H1 (cell line): ENCODE results near the gene C22orf31. TPM values are rescaled to one million over a fixed set of nuclear protein-coding genes. Genes with fewer than 3 reads are reported as not detected.

Source experiments
- CTCF ChIA-PET: fragments of 300-600 bp; sonication (Branson Sonifier 250); formaldehyde crosslinking; loops from one replicate; lab custom pipeline; 2021; ENCODE audit not compliant: partially characterized antibody; lab: Charles Lee
- POLR2A ChIA-PET: fragments of 300-600 bp; sonication (Branson Sonifier 250); formaldehyde crosslinking; loops from one replicate; lab custom pipeline; 2021; ENCODE audit warnings: inconsistent platforms; ENCODE audit not compliant: partially characterized antibody; lab: Charles Lee
- DNase-seq, 2 experiments: peaks; one replicate each; pipeline versions ENCODE4 v3.0.0 to v3.0.0-alpha.2; 2010 to 2022; ENCODE audit warnings: low spot score in 2 of 2, low read depth in 1 of 2, mixed read lengths in 1 of 2
- FAIRE-seq: peaks from 2 replicates; lab custom pipeline; 2011; peaks lifted over from hg19 to GRCh38; lab: Jason Lieb, UNC
- H2AFZ ChIP-seq: 2 replicates; pipeline ENCODE4 v1.8.1; 2012; ENCODE audit warnings: low read length, inconsistent platforms
- H2AK5ac ChIP-seq: 2 replicates; pipeline ENCODE4 v1.6.1; 2013; ENCODE audit warnings: low read depth, low read length
- H2BK120ac ChIP-seq: replicated peaks from 2 replicates; pipeline ENCODE3; 2013; ENCODE audit warnings: low read depth, low read length, inconsistent platforms
- H2BK12ac ChIP-seq: 2 replicates; pipeline ENCODE4 v1.6.1; 2013; ENCODE audit warnings: low read depth, low read length
- H2BK15ac ChIP-seq: 2 replicates; pipeline ENCODE4 v1.6.1; 2013; ENCODE audit warnings: low read length
- H2BK20ac ChIP-seq: 2 replicates; pipeline ENCODE4 v1.6.1; 2013; ENCODE audit warnings: low read length
- H2BK5ac ChIP-seq: 2 replicates; pipeline ENCODE4 v1.6.1; 2013; ENCODE audit warnings: low read depth, low read length
- H3K14ac ChIP-seq: 2 replicates; pipeline ENCODE4 v1.6.1; 2013; ENCODE audit warnings: inconsistent platforms; ENCODE audit not compliant: insufficient read length
- H3K18ac ChIP-seq: 2 replicates; pipeline ENCODE4 v1.6.1; 2013; ENCODE audit warnings: low read length; ENCODE audit errors: extremely low read depth
- H3K23ac ChIP-seq: 2 replicates; pipeline ENCODE4 v1.6.1; 2013; ENCODE audit warnings: inconsistent platforms; ENCODE audit not compliant: insufficient read length
- H3K23me2 ChIP-seq: 2 replicates; pipeline ENCODE4 v1.6.1; 2013; ENCODE audit warnings: low read depth, low read length
- H3K27ac ChIP-seq: 2 replicates; pipeline ENCODE4 v1.6.1; 2011; ENCODE audit warnings: low read depth, low read length, inconsistent platforms
- H3K27me3 ChIP-seq, 4 experiments: replicated peaks in 1 of 4; 1 replicate in 1 of 4; 2 replicates in 3 of 4; pipeline versions ENCODE4 v1.6.1 to v1.8.1; 2011 to 2013; ENCODE audit warnings: low read length in 3 of 4, mild to moderate bottlenecking in 3 of 4, inconsistent platforms in 2 of 4, mixed read lengths in 2 of 4, moderate library complexity in 1 of 4; ENCODE audit not compliant: control insufficient read depth in 3 of 4, insufficient read depth in 3 of 4; ENCODE audit errors: extremely low read depth in 1 of 4
- H3K36me3 ChIP-seq, 4 experiments: 2 replicates each; pipeline versions ENCODE4 v1.6.1 to v1.8.1; 2011 to 2013; ENCODE audit warnings: mild to moderate bottlenecking in 4 of 4, low read length in 3 of 4, moderate library complexity in 2 of 4, control low read depth in 1 of 4, inconsistent platforms in 1 of 4; ENCODE audit not compliant: insufficient read depth in 4 of 4, control insufficient read depth in 2 of 4
- H3K4ac ChIP-seq: replicated peaks from 2 replicates; pipeline ENCODE3; 2013; ENCODE audit warnings: low read length, low read depth, mixed read lengths, inconsistent platforms; ENCODE audit not compliant: insufficient read length
- H3K4me1 ChIP-seq, 4 experiments: replicated peaks in 1 of 4; 1 replicate in 1 of 4; 2 replicates in 3 of 4; pipeline versions ENCODE4 v1.6.1 to v1.8.1; 2011 to 2013; ENCODE audit warnings: low read length in 3 of 4, inconsistent platforms in 2 of 4, mixed read lengths in 1 of 4; ENCODE audit not compliant: insufficient read depth in 4 of 4, control insufficient read depth in 3 of 4
- H3K4me2 ChIP-seq, 2 experiments: 2 replicates each; pipeline versions ENCODE4 v1.6.1 to v1.8.1; 2011 to 2013; ENCODE audit warnings: low read depth in 2 of 2, low read length in 2 of 2, control low read depth in 1 of 2, inconsistent platforms in 1 of 2, mild to moderate bottlenecking in 1 of 2; ENCODE audit not compliant: insufficient read depth in 1 of 2
- H3K4me3 ChIP-seq, 4 experiments: fragments of 200-600, 300-600 bp in 1 of 4; sonication (generic), shearing (Covaris generic), sonication (Bioruptor Twin) in 1 of 4; 2 replicates each; pipeline versions ENCODE4 v1.5.1 to v1.8.1; 2011 to 2016; ENCODE audit warnings: low read length in 4 of 4, low read depth in 3 of 4, control low read depth in 2 of 4, inconsistent platforms in 2 of 4, mild to moderate bottlenecking in 2 of 4, mixed read lengths in 1 of 4, moderate library complexity in 1 of 4; ENCODE audit not compliant: insufficient read depth in 2 of 4; ENCODE audit errors: extremely low read depth in 1 of 4
- H3K56ac ChIP-seq: replicated peaks from 2 replicates; pipeline ENCODE3; 2013; ENCODE audit warnings: low read depth, mild to moderate bottlenecking, mixed read lengths, low read length, inconsistent platforms; ENCODE audit not compliant: insufficient read length
- H3K79me1 ChIP-seq: 2 replicates; pipeline ENCODE4 v1.6.1; 2013; ENCODE audit warnings: low read depth, low read length, control low read depth
- H3K79me2 ChIP-seq, 2 experiments: 2 replicates each; pipeline versions ENCODE4 v1.6.1 to v1.8.1; 2012 to 2013; ENCODE audit warnings: low read length in 2 of 2, mild to moderate bottlenecking in 2 of 2, inconsistent platforms in 1 of 2; ENCODE audit not compliant: insufficient read depth in 2 of 2, control insufficient read depth in 1 of 2
- H3K9ac ChIP-seq, 4 experiments: replicated peaks in 1 of 4; 1 replicate in 1 of 4; 2 replicates in 3 of 4; pipeline versions ENCODE4 v1.6.1 to v1.8.1; 2011 to 2013; ENCODE audit warnings: low read depth in 3 of 4, low read length in 3 of 4, control low read depth in 2 of 4, mild to moderate bottlenecking in 2 of 4, moderate library complexity in 2 of 4, inconsistent platforms in 1 of 4; ENCODE audit errors: extremely low read depth in 1 of 4
- H3K9me3 ChIP-seq, 2 experiments: 2 replicates each; pipeline versions ENCODE4 v1.6.1 to v1.8.1; 2012 to 2013; ENCODE audit warnings: mild to moderate bottlenecking in 2 of 2, moderate library complexity in 2 of 2, control low read depth in 1 of 2, inconsistent platforms in 1 of 2, low read depth in 1 of 2, low read length in 1 of 2, mixed read lengths in 1 of 2; ENCODE audit not compliant: insufficient read depth in 2 of 2
- H4K20me1 ChIP-seq, 2 experiments: replicated peaks in 1 of 2; 2 replicates each; pipeline versions ENCODE3 to v1.8.1; 2011 to 2013; ENCODE audit warnings: inconsistent platforms in 2 of 2, low read length in 2 of 2, mild to moderate bottlenecking in 1 of 2; ENCODE audit not compliant: insufficient read depth in 2 of 2, control insufficient read depth in 1 of 2
- H4K5ac ChIP-seq: 2 replicates; pipeline ENCODE4 v1.6.1; 2013; ENCODE audit warnings: low read length, low read depth, mixed read lengths, inconsistent platforms; ENCODE audit not compliant: insufficient read length
- H4K8ac ChIP-seq: 2 replicates; pipeline ENCODE4 v1.8.0; 2013; ENCODE audit warnings: mild to moderate bottlenecking, moderate library complexity, low read length, inconsistent platforms; ENCODE audit not compliant: insufficient read depth; ENCODE audit errors: extremely low read depth
- H4K91ac ChIP-seq: replicated peaks from 2 replicates; pipeline ENCODE3; 2013; ENCODE audit warnings: low read length, mixed read lengths, inconsistent platforms; ENCODE audit not compliant: insufficient read length
- HDAC2 ChIP-seq, 2 experiments: fragments of 300-600 bp in 1 of 2; sonication (generic) in 1 of 2; IDR thresholded peaks; 2 replicates each; pipeline ENCODE4 v1.6.1; 2011 to 2012; ENCODE audit warnings: low read depth in 2 of 2, low read length in 2 of 2, mild to moderate bottlenecking in 2 of 2, moderate library complexity in 2 of 2, borderline replicate concordance in 1 of 2, inconsistent platforms in 1 of 2
- POLR2A ChIP-seq, 2 experiments: IDR thresholded peaks; 1 replicate in 1 of 2; 2 replicates in 1 of 2; pipeline ENCODE4 v1.6.1; 2011; ENCODE audit warnings: low read depth in 2 of 2, low read length in 2 of 2, mild to moderate bottlenecking in 2 of 2; ENCODE audit errors: control extremely low read depth in 1 of 2
- WGBS, 2 experiments: shearing (Covaris generic) in 1 of 2; methylation state at CpG; one replicate each; pipeline versions ENCODE4 v1.1.6 to v1.1.7; 2013 to 2015; ENCODE audit warnings: low lambda C conversion rate in 2 of 2, mixed read lengths in 2 of 2, inconsistent platforms in 1 of 2, low coverage in 1 of 2, missing lambda C conversion rate in 1 of 2; ENCODE audit not compliant: insufficient replicate concordance in 2 of 2, insufficient coverage in 1 of 2, insufficient read length in 1 of 2; ENCODE audit errors: extremely low coverage in 1 of 2, missing lambda C conversion rate in 1 of 2; 5-methylcytosine and 5-hydroxymethylcytosine counted together
- polyA plus RNA-seq, 7 experiments: library from polyadenylated mRNA; depleted of rRNA in 3 of 7; stranded (reverse) in 5 of 7; unstranded in 2 of 7; fragments of >200 nt in 5 of 7; fragments of 200-250 nt in 2 of 7; gene quantifications; 1 replicate in 5 of 7; 2 replicates in 1 of 7; 4 replicates in 1 of 7; pipeline versions ENCODE4 v1.2.1 to v1.2.3, GENCODE V29; 2011 to 2013; ENCODE audit warnings: missing spikeins in 2 of 7, mixed read lengths in 2 of 7
- total RNA-seq: library from RNA; stranded (reverse); fragmentation: NEBNext Ultra II Directional; extraction: Animal tissue kit (Norgen Biotek cat#: 25700); gene quantifications from 2 replicates; pipeline ENCODE4 v1.2.1, GENCODE V29; 2021

C22orf31 gene
- total and polyA plus RNA-seq, 2 of the 8 experiments (the other 6 are each of a cell fraction or from before 2014, with no cell fraction given): not detected

- DNase-seq (no peak), FAIRE-seq (no peak)
- 86% methylated on average over 10 of the region's 10 CpGs; no CpG with 5 or more reads in 1 of the 2 experiments for WGBS, 2 experiments
- ChIA-PET POLR2A (interaction anchor here (0.7 to 1.9 kb wide), 5 partner anchors 11 to 16 kb away, joined by 3 to 12 read pairs (median 5); no protein-coding TSS in a partner anchor), CTCF (interaction anchor here (0.6 to 4.0 kb wide), 7 partner anchors 14 to 151 kb away, joined by 3 to 22 read pairs (median 3); partner anchors contain the start of gene EMID1)
- no peak overlapping the region; the same call in 1 of the 2 replicates for H2BK12ac ChIP-seq
- H3K23ac ChIP-seq: no peak overlapping the region
- no peaks in the 10 kb centered on the region for H3K9me3 ChIP-seq
- H3K79me1 ChIP-seq: peaks cover 2% of the 10 kb centered on the region; the same call in 1 of the 2 replicates
- H3K23me2 ChIP-seq: no peaks in the 10 kb centered on the region
- H2BK120ac ChIP-seq: no peak overlapping the region
- H3K9ac ChIP-seq: no peak overlapping the region
- H4K5ac ChIP-seq: peak overlapping the region; percentile 65
- no peak overlapping the region for H3K14ac ChIP-seq
- peak overlapping the region; percentile 74; the same call in 1 of the 2 replicates for H2BK15ac ChIP-seq
- TF ChIP-seq POLR2A (IDR thresholded peaks at IDR 0.05; ENCODE audit: control extremely low read depth in 1 of 2, low read depth in 2 of 2, low read length in 2 of 2) (0 out of 3 replicates have a peak, but pooled peaks of 1 of the 2 experiments have one; percentile 23), HDAC2 (IDR thresholded peaks at IDR 0.05; ENCODE audit: borderline replicate concordance in 1 of 2, low read depth in 2 of 2, low read length in 2 of 2) (no peak)
- peaks cover 1 to 17% (median 6%) of the 10 kb centered on the region in 4 experiments; a peak in 5 of 8 replicates for H3K36me3 ChIP-seq
- H3K4me3 ChIP-seq: no peak overlapping the region
- peak overlapping the region; percentile 5 for H4K91ac ChIP-seq
- H4K8ac ChIP-seq: no peak overlapping the region; the same call in 1 of the 2 replicates
- H3K4me2 ChIP-seq: peak overlapping the region; percentile 11 to 59; a peak in 2 of 4 replicates
- H3K18ac ChIP-seq: peak overlapping the region; percentile 55
- H3K79me2 ChIP-seq: no peaks in the 10 kb centered on the region
- no peak overlapping the region for H2BK20ac ChIP-seq
- no peaks in the 10 kb centered on the region for H3K27me3 ChIP-seq
- no peaks in the 10 kb centered on the region for H4K20me1 ChIP-seq
- no peak overlapping the region for H3K56ac ChIP-seq
- peak overlapping the region; percentile 87; the same call in 1 of the 2 replicates for H2AK5ac ChIP-seq
- no peak overlapping the region for H3K27ac ChIP-seq
- peak overlapping the region; percentile 76 for H3K4ac ChIP-seq
- no peak overlapping the region for H2AFZ ChIP-seq
- H3K4me1 ChIP-seq: peaks cover 0 to 27% (median 18%) of the 10 kb centered on the region in 4 experiments; a peak in 6 of 7 replicates
- 0 out of 2 replicates have a peak overlapping the region, but pooled peaks have one; percentile 42 for H2BK5ac ChIP-seq
These were observed 7.3 kb downstream of the C22orf31 start for GRCh38 chr22:29054251-29054767.
